RWPE1 (cell line): ENCODE results near the gene PLGRKT.
"Not testable (repeated sequence)": the region's sequence is repeated elsewhere in the genome, so short reads cannot be mapped to it uniquely, and the experiment has no call there.

ENCODE experiments used
- CTCF ChIA-PET: fragments of 350-600 bp; sonication (Branson Sonifier 250); formaldehyde crosslinking; extraction: SDS; loops from one replicate; lab custom pipeline; 2021; lab: Yijun Ruan, JAX
- POLR2A ChIA-PET: fragments of 400-600 bp; formaldehyde crosslinking; extraction: SDS; loops from one replicate; lab custom pipeline; 2020; ENCODE audit warnings: antibody characterized with exemption; ENCODE audit not compliant: low non-redundant PET; lab: Yijun Ruan, JAX
- DNase-seq: peaks from one replicate; pipeline ENCODE4 v3.0.0; 2012; ENCODE audit warnings: low spot score
- H3K27ac ChIP-seq: fragments of 450-650 bp; 2 replicates; pipeline ENCODE4 v1.5.1; 2017
- CTCF ChIP-seq: fragments of 450-650 bp; conservative IDR thresholded peaks from 2 replicates; pipeline ENCODE4 v1.5.1; 2017; ENCODE audit warnings: low read depth, mild to moderate bottlenecking

Gene PLGRKT

GRCh38 chr9:5435912-5436311, 1.8 kb downstream of the PLGRKT start:
- ChIA-PET POLR2A (no interaction called here), CTCF (no interaction called here)
- no peak for TF ChIP-seq CTCF
- H3K27ac ChIP-seq = no peak overlapping the region
- DNase-seq = no peak

- CTCF ChIA-PET, H3K27ac ChIP-seq, DNase-seq, POLR2A ChIA-PET: not testable (repeated sequence)
Observed at GRCh38 chr9:5433841-5434810, 3.6 kb downstream of the PLGRKT start.

GRCh38 chr9:5433328-5433727, 4.4 kb downstream of the PLGRKT start:
- CTCF ChIA-PET, POLR2A ChIA-PET, H3K27ac ChIP-seq, DNase-seq: not testable (repeated sequence)

- H3K27ac ChIP-seq, POLR2A ChIA-PET, DNase-seq: not testable (repeated sequence)
- CTCF ChIA-PET = interaction anchor here (0.6 kb wide), 1 partner anchor 133 kb away, joined by 4 read pairs; no protein-coding TSS in a partner anchor
Observed at GRCh38 chr9:5432890-5433289, 4.8 kb downstream of the PLGRKT start.

- TF ChIP-seq CTCF = no peak
- CTCF ChIA-PET = no interaction called here
- no peak for DNase-seq
- POLR2A ChIA-PET = no interaction called here
- H3K27ac ChIP-seq = no peak overlapping the region
Observed at GRCh38 chr9:5430912-5431311, 6.8 kb downstream of the PLGRKT start.

GRCh38 chr9:5429873-5430564, 7.7 kb downstream of the PLGRKT start:
- ChIA-PET POLR2A (no interaction called here), CTCF (no interaction called here)
- H3K27ac ChIP-seq = no peak overlapping the region
- DNase-seq = no peak
- no peak for TF ChIP-seq CTCF

- H3K27ac ChIP-seq = no peak overlapping the region
- ChIA-PET CTCF (no interaction called here), POLR2A (no interaction called here)
- TF ChIP-seq CTCF = no peak
- no peak for DNase-seq
Observed at GRCh38 chr9:5428794-5429528, 8.8 kb downstream of the PLGRKT start.
